ENCODE data around the gene GALNS. TPM values are rescaled to one million over a fixed set of nuclear protein-coding genes. Genes with fewer than 3 reads are reported as not detected.
A peak's percentile ranks its signal among the peaks of the same experiment; 100 is the strongest.

GALNS gene
- total and polyA plus RNA-seq, 3 donors from 2014 or later: 55.9 to 94.4 (median 65.3) TPM

DNA sequence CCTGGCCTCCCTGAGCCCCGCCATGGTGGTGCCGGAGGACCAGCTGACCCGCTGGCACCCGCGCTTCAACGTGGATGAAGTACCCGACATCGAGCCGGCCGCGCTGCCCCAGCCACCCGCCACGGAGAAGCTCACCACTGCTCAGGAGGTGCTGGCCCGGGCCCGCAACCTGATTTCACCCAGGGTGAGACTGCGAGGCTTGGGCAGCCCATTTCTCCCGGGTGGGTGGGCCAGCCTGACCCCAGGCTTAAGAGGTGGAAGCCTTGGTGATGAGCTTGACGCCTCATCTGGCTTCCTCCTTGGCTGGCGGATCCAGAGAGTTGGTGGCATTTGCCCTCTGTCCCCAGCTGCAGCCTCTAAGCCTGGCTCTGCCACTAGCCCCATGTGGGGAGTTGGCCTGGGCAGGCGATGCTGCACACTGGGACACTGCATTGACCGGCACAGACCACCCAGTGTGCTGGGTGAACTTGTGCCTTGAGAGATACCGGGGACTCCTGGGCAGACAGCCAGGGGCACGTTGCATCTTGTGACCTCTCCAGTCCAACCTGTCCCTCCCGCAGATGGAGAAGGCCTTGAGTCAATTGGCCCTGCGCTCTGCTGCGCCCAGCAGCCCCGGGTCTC, 50.1 kb downstream of the GALNS start:
- Histone ChIP-seq H3K27ac (no peak overlapping the region), H3K36me3 (ENCODE audit: low read depth, missing control alignments) (no peaks in the 10 kb centered on the region), H3K4me1 (peaks cover 32% of the 10 kb centered on the region), H3K27me3 (no peaks in the 10 kb centered on the region), H3K9me3 (no peaks in the 10 kb centered on the region), H3K4me3 (no peak overlapping the region)
- peak; percentile 82 for DNase-seq
- TF ChIP-seq, protein P1, sequence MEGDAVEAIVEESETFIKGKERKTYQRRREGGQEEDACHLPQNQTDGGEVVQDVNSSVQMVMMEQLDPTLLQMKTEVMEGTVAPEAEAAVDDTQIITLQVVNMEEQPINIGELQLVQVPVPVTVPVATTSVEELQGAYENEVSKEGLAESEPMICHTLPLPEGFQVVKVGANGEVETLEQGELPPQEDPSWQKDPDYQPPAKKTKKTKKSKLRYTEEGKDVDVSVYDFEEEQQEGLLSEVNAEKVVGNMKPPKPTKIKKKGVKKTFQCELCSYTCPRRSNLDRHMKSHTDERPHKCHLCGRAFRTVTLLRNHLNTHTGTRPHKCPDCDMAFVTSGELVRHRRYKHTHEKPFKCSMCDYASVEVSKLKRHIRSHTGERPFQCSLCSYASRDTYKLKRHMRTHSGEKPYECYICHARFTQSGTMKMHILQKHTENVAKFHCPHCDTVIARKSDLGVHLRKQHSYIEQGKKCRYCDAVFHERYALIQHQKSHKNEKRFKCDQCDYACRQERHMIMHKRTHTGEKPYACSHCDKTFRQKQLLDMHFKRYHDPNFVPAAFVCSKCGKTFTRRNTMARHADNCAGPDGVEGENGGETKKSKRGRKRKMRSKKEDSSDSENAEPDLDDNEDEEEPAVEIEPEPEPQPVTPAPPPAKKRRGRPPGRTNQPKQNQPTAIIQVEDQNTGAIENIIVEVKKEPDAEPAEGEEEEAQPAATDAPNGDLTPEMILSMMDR (IDR thresholded peaks at IDR 0.05): no peak
- no peak for TF ChIP-seq POLR2A (IDR thresholded peaks at IDR 0.05)
- intact Hi-C loops (cut with DNase I; ENCODE audit: low total_unique reads): no loop called here
- WGBS, 2 donors: 62 to 82% methylated on average over 23 to 27 of the region's 27 CpGs

DNA sequence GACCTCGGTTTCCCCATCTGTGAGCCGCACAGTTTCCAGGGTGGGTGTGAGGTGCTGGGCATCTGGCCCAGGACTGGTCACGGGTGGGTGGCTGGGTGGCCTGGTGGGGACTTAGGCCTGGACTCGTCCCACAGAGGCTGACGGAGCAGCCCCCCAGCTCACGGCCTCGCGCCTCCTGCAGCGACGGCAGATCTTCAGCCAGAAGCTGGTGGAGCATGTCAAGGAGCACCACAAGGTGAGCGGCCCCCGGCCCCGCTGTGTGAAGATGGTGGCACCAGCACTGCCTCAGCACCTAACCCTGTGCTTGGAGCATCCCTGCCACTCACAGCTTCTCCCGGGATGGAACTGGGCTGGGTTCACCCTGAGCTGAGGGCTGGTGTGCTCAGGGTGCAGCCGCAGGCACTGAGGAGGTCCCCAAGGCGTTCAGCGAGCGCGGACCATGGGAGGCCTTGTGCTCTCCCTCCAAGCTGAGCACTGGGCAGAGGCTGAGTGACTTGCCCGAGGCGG, 50.8 kb downstream of the GALNS start:
- intact Hi-C loops (cut with DNase I; ENCODE audit: low total_unique reads): no loop called here
- H3K9me3 ChIP-seq: no peaks in the 10 kb centered on the region
- H3K4me1 ChIP-seq: peaks cover 30% of the 10 kb centered on the region
- no peak overlapping the region for H3K4me3 ChIP-seq
- no peak for DNase-seq
- WGBS, 2 donors: 92% methylated on average over 2 to 21 of the region's 21 CpGs
- no peak overlapping the region for H3K27ac ChIP-seq
- no peaks in the 10 kb centered on the region for H3K36me3 ChIP-seq (ENCODE audit: low read depth, missing control alignments)
- H3K27me3 ChIP-seq: no peaks in the 10 kb centered on the region
- TF ChIP-seq POLR2A (IDR thresholded peaks at IDR 0.05): no peak
- TF ChIP-seq, protein P1 (IDR thresholded peaks at IDR 0.05): no peak

DNA sequence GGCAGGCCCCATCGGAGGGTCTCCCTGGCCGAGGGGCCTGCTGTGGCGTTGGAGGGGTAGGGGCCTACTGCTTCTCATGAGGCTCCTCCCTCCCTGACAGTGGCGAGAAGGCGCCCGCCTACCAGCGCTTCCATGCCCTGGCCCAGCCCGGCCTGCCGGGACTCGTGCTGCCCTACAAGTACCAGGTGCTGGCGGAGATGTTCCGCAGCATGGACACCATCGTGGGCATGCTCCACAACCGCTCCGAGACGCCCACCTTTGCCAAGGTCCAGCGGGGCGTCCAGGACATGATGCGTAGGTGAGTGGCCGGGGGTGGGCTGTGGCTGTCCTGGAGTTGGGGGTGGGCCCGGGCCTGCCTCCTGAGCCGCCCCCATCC, 51.4 kb downstream of the GALNS start:
- no peak overlapping the region for H3K27ac ChIP-seq
- 87 to 96% methylated on average over 10 to 20 of the region's 22 CpGs for WGBS, 2 donors
- H3K9me3 ChIP-seq: no peaks in the 10 kb centered on the region
- intact Hi-C loops (cut with DNase I; ENCODE audit: low total_unique reads): no loop called here
- TF ChIP-seq, protein P1 (IDR thresholded peaks at IDR 0.05): no peak
- no peak for TF ChIP-seq POLR2A (IDR thresholded peaks at IDR 0.05)
- no peak for DNase-seq
- no peaks in the 10 kb centered on the region for H3K27me3 ChIP-seq
- peaks cover 24% of the 10 kb centered on the region for H3K4me1 ChIP-seq
- H3K36me3 ChIP-seq (ENCODE audit: low read depth, missing control alignments): no peaks in the 10 kb centered on the region
- H3K4me3 ChIP-seq: no peak overlapping the region

DNA sequence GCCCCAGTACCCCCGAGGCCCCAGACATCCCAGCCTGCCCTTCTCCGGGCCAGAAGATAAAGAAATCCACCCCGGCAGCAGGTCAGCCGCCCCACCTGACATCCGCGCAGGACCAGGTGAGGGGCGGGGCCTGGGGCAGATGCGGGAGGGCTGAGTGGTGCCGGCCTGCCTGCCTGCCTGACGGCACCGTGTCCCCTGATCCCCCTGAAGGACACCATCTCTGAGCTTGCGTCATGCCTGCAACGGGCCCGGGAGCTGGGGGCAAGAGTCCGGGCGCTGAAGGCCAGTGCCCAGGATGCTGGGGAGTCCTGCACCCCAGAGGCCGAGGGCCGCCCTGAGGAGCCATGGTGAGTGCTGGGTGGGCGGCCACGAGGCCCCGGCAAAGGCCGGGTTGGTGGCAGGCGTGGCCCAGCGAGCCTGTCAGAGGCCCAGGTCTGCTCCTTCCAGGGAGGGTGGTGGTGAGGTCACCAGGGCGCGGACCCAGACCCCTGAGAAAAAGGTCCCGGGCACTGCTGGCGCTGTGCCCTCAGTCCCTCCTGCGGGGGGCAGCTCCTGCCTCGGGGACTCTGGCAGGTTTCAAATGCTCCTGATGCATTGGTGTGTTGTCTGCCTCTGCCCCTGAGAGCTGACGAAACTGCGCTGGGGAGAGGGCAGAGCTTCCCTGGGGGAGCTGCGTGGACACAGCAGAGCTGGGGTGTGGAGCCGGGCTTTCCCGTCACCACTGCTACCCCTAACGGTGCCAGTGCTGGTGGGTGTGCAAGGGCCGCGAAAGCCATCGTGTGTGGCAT, 52.0 kb downstream of the GALNS start:
- peaks cover 21% of the 10 kb centered on the region for H3K4me1 ChIP-seq
- DNase-seq: no peak
- no peak overlapping the region for H3K27ac ChIP-seq
- no peaks in the 10 kb centered on the region for H3K36me3 ChIP-seq (ENCODE audit: low read depth, missing control alignments)
- 25% methylated on average over 35 of the region's 39 CpGs; no CpG with 5 or more reads in 1 of the 2 donors for WGBS, 2 donors
- H3K4me3 ChIP-seq: peak overlapping the region in 1 of 2 donors; percentile 34
- H3K9me3 ChIP-seq: no peaks in the 10 kb centered on the region
- intact Hi-C loops (cut with DNase I; ENCODE audit: low total_unique reads): no loop called here
- TF ChIP-seq, protein P1 (IDR thresholded peaks at IDR 0.05): no peak
- no peak for TF ChIP-seq POLR2A (IDR thresholded peaks at IDR 0.05)
- H3K27me3 ChIP-seq: no peaks in the 10 kb centered on the region
